GM18517 (cell line): ENCODE results near the gene NAA10.

ENCODE experiments used
- ATAC-seq: cut with Tn5 transposase; IDR thresholded peaks from one replicate; pipeline ENCODE4 v1.9.1; 2021; ENCODE audit warnings: mild to moderate bottlenecking, moderate library complexity; ENCODE audit not compliant: unreplicated experiment

Gene NAA10

GRCh38 chrX:153930011-153930910, 4.6 kb downstream of the NAA10 start:
- ATAC-seq = no peak

GRCh38 chrX:153929576-153929975, 5.3 kb downstream of the NAA10 start:
- ATAC-seq = no peak

- no peak for ATAC-seq
These were observed 6.0 kb downstream of the NAA10 start for GRCh38 chrX:153928846-153929245.

DNA sequence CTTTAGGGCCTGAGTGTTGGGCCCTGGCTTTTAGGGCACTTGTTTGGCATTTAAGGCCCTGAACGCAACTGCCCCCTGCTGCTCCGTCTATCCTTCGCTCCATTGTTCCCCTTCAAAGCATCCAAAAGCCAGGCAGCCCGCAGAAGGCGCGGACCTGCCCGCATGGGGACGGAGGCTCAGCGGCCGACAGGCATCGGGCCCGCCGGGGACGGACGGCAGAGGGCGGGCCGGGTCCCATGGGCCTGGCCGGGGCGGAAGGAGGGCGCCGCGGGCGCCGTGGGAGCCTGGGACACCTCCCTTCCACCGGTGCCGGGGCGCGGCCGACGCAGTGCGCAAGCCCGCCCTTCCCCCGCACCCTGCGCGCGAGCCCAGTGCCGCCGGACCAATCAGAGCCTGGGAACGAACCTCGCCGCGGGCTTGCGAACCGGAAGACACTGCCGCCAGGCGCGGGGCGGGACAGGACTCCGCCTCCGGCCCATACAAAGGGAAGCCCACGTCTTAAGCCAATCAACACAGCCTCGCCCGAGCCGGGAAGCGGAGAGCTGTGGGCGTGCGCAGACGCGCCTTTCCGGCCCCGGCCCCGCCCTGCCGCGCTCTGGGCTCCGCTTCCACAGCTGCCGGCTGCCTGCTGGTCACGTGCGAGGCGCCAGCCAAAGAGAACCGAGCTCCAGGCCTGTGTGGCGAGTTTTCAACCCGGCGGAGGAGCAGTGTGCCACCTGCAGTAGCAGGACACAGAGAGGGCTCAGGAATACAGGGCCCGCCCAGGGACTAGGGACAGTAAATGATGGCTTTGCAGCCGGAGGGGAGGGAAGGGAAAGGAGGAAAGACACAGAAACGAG, 6.7 kb downstream of the NAA10 start:
- ATAC-seq = peak; percentile 85

GRCh38 chrX:153927672-153927921, 7.2 kb downstream of the NAA10 start:
- ATAC-seq = no peak

- peak; percentile 34 for ATAC-seq
These were observed 7.8 kb downstream of the NAA10 start for GRCh38 chrX:153926858-153927671.

- peak; percentile 0 for ATAC-seq
These were observed 8.3 kb downstream of the NAA10 start for GRCh38 chrX:153926552-153926857.

DNA sequence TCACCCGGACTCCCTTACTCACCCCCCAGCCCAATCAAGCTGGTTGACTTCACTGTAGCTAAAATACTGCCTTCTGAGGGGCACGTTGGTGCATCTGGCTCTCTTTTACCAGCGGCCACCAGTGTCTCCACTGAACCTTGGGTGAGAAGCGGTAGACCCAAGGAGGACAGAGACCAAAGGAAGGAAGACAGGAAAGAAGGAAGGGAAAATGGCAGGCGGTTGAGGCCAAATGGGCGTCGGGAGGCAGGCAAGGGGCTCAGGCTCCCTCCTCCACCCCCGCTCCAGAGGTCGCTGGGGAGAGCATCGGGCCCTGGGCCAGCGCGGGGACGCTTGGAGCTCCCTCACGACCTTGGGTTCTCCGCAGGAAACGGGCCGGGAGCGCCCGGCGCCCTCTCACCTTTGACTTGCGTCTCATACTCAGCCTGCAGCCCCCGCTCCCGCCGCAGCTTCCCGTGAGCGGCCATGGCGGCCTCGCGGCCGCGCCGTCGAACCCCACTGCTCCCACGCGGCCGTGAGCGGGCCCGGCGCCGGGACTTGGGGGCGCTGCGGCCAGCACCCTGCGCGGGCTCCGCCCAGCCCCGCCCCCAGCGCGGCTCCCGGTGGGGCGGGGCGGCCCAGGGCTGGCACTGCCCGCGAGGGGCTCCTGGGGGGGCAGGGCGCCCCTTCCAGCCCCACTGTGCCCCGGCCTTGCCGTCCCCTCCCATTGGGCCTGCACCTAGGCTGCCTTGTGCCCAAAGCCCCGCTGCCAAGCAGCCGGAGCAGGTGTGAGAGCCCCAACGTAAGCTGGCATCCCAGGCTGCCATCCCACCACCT, 8.9 kb downstream of the NAA10 start, which contains the start of gene ARHGAP4:
Gene ARHGAP4, minus strand, starts transcription at position 526 of the 813 bp plus-strand sequence. Its CDS starts 62 bp downstream, at position 464.
- no peak for ATAC-seq

- no peak for ATAC-seq
These were observed 9.5 kb downstream of the NAA10 start for GRCh38 chrX:153925387-153925738.

DNA sequence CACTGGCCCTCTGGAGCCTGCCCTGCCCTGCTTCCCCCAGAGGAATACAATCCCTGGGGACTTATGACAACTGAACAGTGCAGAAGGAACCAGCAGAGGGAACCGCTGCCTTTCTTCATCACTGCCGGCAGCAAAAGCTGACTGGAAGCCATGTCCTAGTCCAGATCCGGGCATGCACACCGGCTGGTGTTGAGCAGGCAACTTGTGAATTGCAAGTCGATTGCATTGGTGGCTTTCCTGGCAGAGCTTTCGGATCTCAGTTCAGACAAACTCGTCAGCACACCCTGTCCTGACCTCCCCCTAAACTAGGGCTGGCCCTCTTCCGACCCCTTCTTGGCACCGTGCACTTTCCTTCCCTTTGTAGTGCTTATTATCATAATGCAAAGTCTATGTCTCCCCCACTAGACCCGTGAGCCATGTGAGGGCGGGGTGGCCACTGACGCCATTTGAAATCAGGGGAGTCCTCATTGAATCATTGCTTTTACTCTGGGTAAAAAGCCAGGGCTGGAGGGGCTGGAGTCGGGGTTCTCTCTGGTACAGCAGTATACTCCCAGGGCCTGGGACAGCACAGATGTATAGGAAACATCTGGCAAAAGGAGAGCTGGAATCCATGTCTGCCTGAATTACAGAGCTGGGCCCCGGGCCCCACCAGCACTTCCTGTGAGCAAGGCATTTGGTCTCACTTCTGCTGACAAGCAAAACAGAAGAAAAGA, 10.5 kb downstream of the NAA10 start:
- ATAC-seq = no peak

- no peak for ATAC-seq
These were observed 11.6 kb downstream of the NAA10 start for GRCh38 chrX:153922932-153923857.

DNA sequence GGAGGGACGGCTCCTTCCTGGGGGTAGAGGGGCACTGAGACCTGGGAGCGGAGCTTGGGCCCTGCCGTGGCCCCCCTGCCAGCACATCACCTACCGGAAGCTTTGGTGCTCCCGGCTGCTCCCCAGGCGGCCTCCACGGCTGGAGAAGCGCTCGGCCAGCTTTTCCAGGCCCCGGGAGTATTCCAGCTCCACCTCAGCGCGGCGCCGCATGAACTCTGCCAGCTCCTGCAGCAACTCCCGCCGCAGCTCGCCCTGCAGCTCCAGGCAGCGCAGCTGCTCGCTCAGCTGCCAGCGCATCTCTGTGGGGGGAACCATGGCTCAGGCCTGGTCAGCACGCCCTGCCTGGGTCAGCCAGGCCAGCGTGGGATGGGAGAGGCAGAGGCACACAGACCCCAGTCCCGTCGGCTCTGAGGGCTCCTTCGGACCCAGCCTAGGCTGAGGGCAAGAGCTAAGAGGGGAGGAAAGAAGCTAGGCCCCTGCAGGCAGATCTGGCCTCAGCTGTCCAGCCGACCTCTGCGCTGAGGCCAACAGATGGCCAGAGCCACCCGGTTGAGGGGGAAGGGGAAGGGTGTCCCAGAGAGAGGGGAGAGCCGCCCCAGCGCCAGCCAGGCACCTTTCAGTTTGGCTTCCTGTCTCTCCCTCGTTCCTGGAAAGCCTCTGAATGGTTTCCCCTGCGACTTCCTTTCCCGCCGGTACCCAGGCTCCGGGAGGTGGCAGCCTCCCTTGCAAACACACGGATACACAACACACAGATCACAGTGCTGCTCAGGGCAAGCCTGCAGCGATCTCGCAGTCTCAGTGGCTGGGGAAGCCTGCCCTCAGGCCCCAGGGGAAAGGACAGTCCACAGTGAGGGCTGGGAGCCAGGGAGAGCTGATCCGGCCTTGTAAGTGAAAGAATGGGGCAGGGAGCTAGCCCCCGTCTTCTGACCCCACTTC, 13.1 kb downstream of the NAA10 start:
- ATAC-seq = no peak

DNA sequence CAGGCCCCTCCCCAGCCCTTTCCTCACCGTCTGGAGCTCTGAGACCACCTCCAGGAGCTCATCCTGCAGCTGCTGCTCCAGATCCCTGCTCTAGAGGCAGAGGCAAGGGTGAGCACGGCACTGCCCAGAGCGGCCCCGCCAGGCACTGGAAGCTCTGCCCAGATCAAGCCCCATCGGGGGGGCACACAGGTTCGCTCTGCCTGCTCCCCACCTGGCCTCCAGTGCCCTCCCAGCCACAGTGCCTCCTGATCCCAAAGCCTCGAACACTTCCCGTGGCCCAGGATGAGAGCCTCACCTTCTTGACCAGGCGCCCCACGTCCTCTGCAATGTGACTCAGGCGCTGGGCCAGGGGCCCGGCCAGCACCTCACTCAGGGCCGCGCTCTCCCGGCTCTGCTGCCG, 13.8 kb downstream of the NAA10 start:
- ATAC-seq = no peak

- ATAC-seq = no peak
These were observed 14.3 kb downstream of the NAA10 start for GRCh38 chrX:153920546-153920945.

DNA sequence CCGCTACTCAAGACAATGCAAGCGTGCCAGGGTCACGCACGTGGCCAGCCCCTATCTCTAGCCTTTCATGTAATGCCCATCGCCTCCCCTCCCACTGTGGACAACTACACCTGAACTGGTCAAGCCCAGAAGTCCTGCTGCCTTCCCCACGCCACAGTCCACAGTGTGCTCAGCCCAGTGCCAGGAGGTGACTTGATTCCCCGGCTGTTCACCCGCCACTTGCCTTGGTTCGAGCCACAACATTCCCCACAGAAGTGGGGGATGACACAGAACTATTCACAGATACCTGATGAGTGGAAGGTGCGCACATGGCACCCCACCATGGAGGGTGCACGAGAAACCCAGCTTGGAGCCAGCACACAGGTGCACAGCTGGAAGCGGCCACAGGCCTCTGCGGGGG, 15.6 kb downstream of the NAA10 start:
- ATAC-seq = no peak

- no peak for ATAC-seq
These were observed 17.0 kb downstream of the NAA10 start for GRCh38 chrX:153917869-153918268.

- ATAC-seq = no peak
These were observed 21.1 kb downstream of the NAA10 start for GRCh38 chrX:153913701-153914100.

DNA sequence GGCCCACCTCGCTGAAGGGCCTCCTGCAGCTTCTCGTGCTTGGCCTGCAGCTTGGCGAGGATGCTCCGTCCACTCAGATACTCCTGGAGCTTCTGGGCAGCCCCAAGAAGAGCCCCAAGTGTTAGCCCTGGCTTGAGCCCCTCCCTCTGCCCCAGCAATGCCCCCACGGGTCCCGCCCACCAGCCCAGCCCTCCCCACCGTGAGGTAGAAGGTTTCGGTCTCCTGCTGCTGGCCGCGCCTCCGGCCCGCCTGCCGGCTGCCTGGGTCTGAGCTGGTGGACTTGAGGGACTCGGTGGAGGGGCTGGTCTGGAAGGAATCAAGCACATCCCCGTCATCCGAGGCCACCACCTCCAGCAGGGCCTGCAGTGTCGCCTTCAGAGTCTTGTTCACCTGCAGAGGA, 21.6 kb downstream of the NAA10 start:
- ATAC-seq = no peak
